AG09319 (cell line): Measurements from ENCODE around the gene CNGA1.
A peak's percentile ranks its signal among the peaks of the same experiment; 100 is the strongest.
"Not testable (repeated sequence)": the region's sequence is repeated elsewhere in the genome, so short reads cannot be mapped to it uniquely, and the experiment has no call there.

Experiments used
- DNase-seq: peaks from one replicate; pipeline ENCODE4 v3.0.0-alpha.2; 2010; ENCODE audit warnings: low read depth; ENCODE audit errors: extremely low read depth
- CTCF ChIP-seq: IDR thresholded peaks from 2 replicates; pipeline ENCODE4 v1.5.1; 2011; ENCODE audit warnings: low read depth, mild to moderate bottlenecking, inconsistent platforms, low read length, moderate library complexity

The CNGA1 gene

GRCh38 chr4:48008021-48008596 is 8.4 kb downstream of the CNGA1 start:
- TF ChIP-seq CTCF: no peak
- no peak for DNase-seq

GRCh38 chr4:48005781-48006180 is 10.7 kb downstream of the CNGA1 start:
- no peak for DNase-seq
- TF ChIP-seq CTCF: no peak

- DNase-seq: not testable (repeated sequence)
- peak; percentile 49 for TF ChIP-seq CTCF
These were observed 12.9 kb downstream of the CNGA1 start for GRCh38 chr4:48003568-48003967.

GRCh38 chr4:48002267-48002666 is 14.2 kb downstream of the CNGA1 start:
- TF ChIP-seq CTCF: no peak

GRCh38 chr4:47996021-47996420 is 20.5 kb downstream of the CNGA1 start:
- TF ChIP-seq CTCF: no peak
- DNase-seq: no peak

More at GRCh38 chr4:48002267-48002666, 14.2 kb downstream of the CNGA1 start:
- DNase-seq: no peak

- not testable (repeated sequence) for DNase-seq
These were observed 24.0 kb downstream of the CNGA1 start for GRCh38 chr4:47992475-47992874.

- DNase-seq: no peak
- TF ChIP-seq CTCF: no peak
These were observed 26.3 kb downstream of the CNGA1 start for GRCh38 chr4:47990145-47990544.

- DNase-seq: no peak
- no peak for TF ChIP-seq CTCF
These were observed 41.9 kb downstream of the CNGA1 start for GRCh38 chr4:47974566-47974965.
